GM21423 (cell line): ENCODE data around the gene ARPP21.

Experiments
- ATAC-seq: cut with Tn5 transposase; IDR thresholded peaks from one replicate; pipeline ENCODE4 v1.9.1; 2021; ENCODE audit warnings: mild to moderate bottlenecking, moderate library complexity; ENCODE audit not compliant: unreplicated experiment

Gene ARPP21

GRCh38 chr3:35727179-35727578 is 87.9 kb downstream of the ARPP21 start:
- no peak for ATAC-seq

DNA sequence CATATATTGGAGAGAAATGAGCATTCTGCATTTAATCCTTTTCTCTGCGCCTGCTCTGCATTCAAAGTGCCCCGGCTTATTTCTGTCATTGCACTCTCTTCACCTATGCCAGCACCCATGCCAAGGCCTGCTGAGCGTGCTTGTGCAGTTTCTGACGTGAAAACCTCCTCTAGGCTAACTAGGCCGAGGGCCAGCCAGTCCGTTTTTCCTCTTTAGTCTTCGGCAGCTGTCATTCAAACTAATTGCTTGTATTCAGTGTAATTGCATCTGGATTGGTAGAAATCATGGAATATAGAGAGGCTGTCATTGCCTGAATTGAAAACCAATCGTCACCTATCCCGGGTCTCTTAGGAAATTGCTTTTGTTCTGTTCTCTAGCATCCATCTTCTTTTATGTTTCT is 94.0 kb downstream of the ARPP21 start:
- ATAC-seq, result no peak

GRCh38 chr3:35733864-35734263 is 94.5 kb downstream of the ARPP21 start:
- ATAC-seq, result no peak

DNA sequence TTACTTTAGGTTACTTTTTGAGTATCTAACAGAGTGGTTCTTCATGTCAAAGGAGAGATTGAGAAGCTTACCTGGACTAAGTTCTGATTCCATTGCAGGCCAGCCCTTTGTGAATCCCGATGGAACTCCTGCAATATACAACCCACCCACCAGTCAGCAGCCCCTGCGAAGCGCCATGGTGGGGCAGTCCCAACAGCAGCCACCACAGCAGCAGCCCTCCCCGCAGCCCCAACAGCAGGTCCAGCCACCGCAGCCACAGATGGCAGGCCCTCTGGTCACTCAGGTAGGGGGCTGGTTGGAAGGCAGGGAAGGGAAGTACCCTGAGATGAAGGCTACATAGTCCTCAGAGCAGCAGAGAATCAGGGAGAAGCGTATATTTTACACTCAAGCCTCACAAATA is 97.8 kb downstream of the ARPP21 start:
- no peak for ATAC-seq

GRCh38 chr3:35737527-35737926 is 98.2 kb downstream of the ARPP21 start:
- ATAC-seq, result no peak

GRCh38 chr3:35737934-35738706 is 98.8 kb downstream of the ARPP21 start:
- no peak for ATAC-seq

GRCh38 chr3:35739181-35739809 is 100.0 kb downstream of the ARPP21 start:
- no peak for ATAC-seq

DNA sequence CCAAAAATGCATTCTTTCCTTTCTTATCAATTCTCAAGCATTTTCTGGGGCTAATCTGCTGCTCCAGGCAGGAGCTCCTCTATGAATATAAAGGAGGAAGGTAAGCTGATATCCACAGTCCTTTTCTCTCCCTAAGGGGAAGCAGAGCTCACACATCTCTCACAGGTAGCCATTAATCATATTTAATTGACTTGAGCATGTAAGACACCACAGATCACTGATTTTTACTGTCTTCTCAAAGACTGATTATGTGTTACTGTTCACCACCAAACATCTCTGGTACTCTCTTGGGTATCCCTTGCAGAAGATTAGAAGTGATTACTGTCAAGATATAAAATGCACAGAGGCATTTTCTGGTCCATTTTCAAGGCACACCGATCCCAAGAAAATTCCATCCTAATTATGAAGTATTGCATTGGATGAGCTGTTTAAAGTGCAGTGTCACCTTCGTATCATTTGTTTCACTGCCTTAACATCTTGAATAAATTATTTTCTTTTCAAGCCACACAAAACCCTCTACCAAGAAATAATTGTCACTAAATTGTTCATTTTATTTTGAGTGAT is 100.7 kb downstream of the ARPP21 start:
- ATAC-seq, result no peak

- ATAC-seq, result no peak
Observed at GRCh38 chr3:35743218-35743617, 103.9 kb downstream of the ARPP21 start.

GRCh38 chr3:35744419-35744818 is 105.1 kb downstream of the ARPP21 start:
- no peak for ATAC-seq

GRCh38 chr3:35745351-35745750 is 106.0 kb downstream of the ARPP21 start:
- no peak for ATAC-seq

GRCh38 chr3:35745802-35746484 is 106.6 kb downstream of the ARPP21 start:
- ATAC-seq, result no peak

DNA sequence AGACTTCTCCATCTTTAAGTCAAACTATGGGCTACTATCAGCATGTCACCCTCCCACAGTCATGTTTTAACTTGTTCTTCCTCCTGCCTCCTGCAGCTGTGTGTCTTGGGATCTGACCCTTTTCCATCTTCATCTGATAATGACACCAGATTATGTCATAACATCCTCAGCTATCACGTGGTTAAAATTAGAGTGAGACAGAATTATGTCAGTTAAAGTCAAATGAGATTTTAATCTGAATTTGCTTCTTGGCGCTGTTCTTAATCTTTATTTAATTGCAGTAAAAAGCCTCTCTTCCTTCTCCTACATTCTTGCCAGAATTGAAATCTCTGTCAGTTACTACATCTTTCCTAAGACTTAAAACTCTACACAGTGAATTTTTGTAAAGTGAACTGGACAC is 107.2 kb downstream of the ARPP21 start:
- no peak for ATAC-seq

- ATAC-seq, result no peak
Observed at GRCh38 chr3:35748144-35748543, 108.8 kb downstream of the ARPP21 start.

DNA sequence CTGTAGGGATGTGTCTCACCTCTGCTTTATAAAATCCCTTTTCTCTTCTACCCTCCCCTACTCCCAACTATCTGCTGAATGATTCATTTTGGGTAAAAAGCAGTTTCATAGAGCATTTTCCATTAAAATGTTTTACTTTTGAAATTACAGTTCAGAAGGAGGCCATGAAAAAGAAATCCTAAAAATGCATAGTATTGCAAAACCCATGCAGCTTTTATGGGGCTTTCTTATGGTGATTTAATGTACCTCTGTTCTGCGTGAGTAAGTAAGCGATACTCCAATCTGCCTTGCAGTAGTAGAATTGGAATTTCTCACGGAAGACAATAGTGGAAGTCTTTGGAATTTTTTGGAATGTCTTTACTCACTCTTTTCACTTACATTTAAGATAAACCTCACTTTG is 111.9 kb downstream of the ARPP21 start:
- no peak for ATAC-seq

- ATAC-seq, result no peak
Observed at GRCh38 chr3:35757991-35758757, 118.8 kb downstream of the ARPP21 start.

DNA sequence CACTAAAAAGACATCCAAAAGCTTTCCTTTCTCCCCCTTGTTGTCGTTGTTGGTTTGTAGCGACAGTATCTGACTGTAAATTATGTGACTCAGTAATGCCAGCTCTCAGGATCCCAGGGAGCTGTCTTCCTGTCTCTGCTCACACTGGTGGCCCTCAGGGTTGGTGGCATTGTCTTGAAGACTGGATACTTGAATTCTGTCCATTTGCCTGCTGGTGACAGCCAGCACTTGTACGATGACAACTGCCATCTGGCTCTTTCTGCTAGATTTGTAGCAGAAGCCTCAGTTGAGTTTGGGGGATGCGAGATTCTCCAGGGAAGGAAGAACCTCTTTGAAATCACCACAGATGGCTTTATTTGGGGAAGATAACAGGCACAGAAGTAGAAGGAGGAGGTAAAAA is 120.8 kb downstream of the ARPP21 start:
- ATAC-seq, result no peak

- ATAC-seq, result no peak
Observed at GRCh38 chr3:35761311-35761710, 122.0 kb downstream of the ARPP21 start.

DNA sequence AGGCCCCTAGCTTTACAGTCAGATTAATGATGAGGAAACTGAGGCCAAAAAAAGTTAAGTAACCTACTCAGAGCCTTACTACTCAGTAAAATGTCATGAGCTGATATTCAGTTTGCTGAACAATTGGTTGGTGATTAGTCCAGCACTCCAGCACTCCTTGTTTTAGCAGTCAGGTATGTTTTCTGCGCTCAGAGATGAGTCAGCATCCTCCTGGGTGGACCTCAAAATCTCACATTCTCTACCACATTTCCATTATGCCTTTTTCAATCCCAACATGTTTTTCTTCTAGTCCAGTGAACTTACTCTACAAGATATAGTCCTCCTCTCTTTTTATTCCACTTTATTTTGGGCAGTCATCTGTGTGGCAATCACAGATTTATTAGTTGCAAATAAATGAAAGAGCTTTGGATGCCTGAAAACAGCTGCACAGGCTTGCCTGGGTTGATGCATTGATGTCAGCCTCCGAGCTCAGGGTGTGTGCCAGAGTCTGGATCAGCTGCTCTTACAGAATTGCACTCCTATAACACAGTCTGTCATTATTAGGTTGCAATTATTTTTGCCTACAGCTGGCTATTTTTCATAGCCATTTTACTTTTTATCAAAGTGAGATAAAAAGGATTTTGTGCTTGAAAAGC is 133.2 kb downstream of the ARPP21 start:
- no peak for ATAC-seq

- no peak for ATAC-seq
Observed at GRCh38 chr3:35773417-35773816, 134.1 kb downstream of the ARPP21 start.

DNA sequence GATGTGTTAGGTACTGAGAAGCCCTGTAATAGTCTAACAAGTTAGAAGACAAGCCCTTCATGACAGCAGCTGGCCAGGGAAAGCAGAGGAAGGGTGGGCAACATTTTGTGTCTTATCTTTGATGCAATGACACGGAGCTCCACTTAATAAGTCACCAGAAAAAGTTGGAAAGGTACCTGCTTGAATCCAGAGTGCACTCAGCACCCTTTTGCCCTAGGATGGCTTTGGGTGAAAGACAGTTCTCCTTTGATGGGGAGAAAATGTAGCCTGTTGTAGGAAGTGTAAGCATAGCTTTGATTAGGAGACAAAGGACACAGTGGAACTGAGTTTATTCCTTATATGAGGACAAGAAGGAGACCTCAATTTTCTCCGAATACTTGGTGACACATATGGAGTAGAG is 137.0 kb downstream of the ARPP21 start:
- no peak for ATAC-seq
